ENCODE results near the gene VAC14.

The VAC14 gene

DNA sequence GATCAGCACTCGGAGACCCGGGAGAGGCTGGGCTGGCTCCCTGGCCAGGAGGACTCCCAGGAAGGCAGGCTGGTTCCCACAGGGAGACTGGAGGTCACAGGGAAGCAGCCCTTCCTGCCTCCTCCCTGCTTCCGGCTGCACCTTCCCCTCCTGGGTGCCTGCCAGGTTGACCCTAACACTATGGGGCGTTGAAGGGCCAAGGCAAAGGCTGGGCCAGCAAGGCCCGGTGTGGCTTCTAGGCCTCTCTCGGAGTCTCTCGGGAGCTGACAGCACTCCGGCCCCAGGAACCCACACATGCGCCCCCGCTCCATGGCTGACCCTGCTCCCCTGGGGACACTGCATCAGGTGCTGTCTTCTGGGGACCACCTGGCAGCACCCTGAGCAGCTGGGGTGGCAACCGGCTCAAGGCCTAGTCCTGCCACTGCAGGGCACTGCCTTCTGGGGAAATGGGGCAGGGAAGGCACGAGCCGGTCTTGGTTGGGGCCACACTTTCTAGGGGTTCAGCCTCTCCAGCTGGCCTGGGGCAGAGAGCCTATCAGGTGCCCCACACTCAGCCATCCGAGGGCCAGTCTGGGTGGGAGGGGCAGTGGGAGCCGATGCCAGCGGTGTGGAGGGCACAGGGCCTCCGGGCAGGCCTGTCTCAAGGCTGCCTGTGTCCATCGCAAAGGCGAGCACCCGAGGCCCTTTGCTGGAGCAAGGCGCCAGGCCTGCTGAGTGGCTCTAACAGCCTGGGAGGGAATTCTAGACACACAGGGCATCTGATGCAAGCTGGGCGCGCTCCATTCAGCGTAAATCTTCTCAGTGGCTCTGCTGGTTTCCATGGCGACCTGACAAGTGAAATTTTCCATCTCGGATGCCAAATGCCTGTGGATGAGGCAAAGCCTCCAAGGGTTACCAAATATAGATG is 109.5 kb downstream of the VAC14 start:
- TF ChIP-seq, protein P1, sequence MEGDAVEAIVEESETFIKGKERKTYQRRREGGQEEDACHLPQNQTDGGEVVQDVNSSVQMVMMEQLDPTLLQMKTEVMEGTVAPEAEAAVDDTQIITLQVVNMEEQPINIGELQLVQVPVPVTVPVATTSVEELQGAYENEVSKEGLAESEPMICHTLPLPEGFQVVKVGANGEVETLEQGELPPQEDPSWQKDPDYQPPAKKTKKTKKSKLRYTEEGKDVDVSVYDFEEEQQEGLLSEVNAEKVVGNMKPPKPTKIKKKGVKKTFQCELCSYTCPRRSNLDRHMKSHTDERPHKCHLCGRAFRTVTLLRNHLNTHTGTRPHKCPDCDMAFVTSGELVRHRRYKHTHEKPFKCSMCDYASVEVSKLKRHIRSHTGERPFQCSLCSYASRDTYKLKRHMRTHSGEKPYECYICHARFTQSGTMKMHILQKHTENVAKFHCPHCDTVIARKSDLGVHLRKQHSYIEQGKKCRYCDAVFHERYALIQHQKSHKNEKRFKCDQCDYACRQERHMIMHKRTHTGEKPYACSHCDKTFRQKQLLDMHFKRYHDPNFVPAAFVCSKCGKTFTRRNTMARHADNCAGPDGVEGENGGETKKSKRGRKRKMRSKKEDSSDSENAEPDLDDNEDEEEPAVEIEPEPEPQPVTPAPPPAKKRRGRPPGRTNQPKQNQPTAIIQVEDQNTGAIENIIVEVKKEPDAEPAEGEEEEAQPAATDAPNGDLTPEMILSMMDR (IDR thresholded peaks at IDR 0.05; ENCODE audit: low read depth, low read length): no peak
- in situ Hi-C loops (cut with HindIII; ENCODE audit: low sequenced_read_pairs): no loop called here
- DNase-seq (ENCODE audit: low read depth, low spot score): peak; percentile 96
- no peak overlapping the region for H3K4me3 ChIP-seq (ENCODE audit: low read depth, low read length)

DNA sequence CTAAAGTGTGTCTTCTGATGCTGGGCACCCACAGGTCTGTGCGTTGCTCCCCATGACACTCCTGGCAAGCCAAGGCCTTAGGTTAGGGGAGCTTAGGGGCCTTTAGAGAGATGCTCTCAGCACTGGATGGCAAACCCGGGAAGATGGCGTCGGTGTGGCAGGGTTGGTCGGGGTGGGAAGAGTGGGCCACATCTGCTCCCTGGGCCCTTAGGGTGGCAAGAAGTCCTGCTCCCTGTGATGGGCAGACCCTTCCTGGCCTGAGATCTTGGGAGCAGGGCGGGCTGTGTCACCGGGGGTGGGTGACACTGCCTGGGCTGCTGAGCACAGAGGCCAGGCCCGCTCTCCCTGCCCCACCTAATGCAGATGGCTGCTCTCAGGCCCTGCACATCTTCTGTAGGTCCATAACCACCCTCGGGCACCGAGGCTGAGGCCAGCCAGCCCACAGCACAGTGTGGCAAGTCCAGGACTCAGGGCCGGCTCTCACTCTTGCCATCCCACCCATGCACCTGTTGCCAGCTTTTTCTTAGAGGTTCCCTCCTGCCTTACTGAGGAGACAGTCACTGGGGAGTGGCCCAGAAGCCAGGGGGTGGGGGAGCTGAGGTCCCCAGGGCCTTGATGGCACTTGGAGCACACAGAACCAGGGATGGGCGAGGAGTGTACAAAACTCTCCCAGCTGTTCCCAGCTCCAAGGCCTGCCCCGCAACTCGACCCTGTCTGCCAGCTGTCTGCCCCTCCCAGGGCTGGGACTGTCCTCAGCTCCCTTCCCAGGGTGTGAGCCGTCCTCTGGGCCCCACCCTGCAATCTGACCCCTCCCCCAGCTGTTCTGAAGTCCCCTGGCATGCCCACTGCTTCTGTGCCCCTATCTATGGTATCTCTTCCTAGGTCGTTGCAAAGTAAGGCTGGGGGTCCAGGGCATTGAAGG is 110.7 kb downstream of the VAC14 start:
- DNase-seq (ENCODE audit: low read depth, low spot score): no peak
- TF ChIP-seq, protein P1 (IDR thresholded peaks at IDR 0.05; ENCODE audit: low read depth, low read length): no peak

DNA sequence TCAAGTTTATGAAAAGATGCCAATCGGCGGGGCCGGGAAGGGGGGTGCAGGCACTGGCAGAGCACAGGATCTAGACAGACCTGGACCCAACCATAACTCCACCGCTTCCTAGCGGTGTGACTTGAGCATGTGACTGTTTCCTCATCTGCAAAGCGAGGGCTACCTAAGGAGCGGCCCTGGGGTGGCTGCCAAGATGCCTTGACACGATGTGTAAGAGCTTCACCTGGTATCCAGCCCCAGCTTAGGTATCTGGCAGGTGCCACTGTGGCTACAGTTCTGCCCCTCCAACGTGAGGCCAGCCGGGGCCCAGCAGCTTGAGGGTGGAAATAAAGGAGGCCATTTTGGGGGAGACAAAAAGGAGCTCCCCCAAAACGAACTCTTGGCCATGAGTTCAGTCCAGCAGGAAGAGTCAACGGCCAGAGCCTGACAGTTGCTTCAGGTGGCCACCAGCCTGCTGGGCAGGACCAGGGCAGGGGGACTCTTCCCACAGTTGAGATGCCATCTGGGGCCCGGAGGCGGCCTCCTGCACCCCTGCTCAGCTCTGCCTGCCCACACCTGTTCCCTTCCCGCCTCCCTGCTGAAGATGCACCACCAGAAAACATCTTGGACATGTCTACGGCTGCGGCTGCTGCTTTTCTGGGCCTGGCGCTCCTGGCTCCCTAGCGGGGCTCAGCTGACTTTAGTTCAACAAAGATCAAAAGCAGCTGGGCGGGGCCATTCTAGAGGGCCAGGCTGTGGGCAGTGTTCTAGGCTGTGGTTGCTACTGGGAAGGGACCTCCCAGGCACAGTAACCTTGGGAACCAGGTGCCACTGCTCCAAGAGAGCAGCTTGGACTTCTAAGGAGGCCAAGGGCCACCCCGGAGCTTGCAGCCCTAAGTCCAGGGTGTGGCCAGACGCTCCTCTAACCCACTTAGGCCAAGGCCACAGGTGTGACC is 111.7 kb downstream of the VAC14 start:
- DNase-seq (ENCODE audit: low read depth, low spot score): no peak
- TF ChIP-seq, protein P1 (IDR thresholded peaks at IDR 0.05; ENCODE audit: low read depth, low read length): no peak

More for the DNA sequence above, 110.7 kb downstream of the VAC14 start:
- H3K4me3 ChIP-seq (ENCODE audit: low read depth, low read length): no peak overlapping the region
- in situ Hi-C loops (cut with HindIII; ENCODE audit: low sequenced_read_pairs): no loop called here

DNA sequence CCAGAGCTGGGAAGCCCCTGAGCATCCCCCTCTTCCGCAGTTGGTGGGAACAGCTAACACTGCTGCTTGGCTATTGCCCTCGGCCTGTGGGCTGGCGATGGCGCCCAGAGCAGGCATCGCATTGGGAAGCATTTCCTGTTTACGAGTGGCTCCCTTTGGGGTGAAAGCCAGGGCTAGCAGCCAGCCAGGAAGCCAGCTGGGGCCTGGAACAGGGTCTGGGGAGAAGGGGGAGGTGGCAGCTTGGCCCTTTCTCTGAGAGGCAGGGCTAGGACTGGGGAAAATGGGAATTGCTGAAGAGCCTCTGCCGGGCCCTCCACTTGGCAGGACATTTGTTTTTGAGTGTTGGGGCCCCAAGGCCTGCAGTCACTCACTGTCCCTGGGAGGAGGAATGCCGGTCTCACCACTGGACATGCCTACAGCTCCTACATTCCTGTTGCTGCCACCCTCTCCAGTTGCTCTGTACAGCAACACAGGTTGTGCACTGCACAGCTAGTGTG is 112.7 kb downstream of the VAC14 start:
- TF ChIP-seq, protein P1 (IDR thresholded peaks at IDR 0.05; ENCODE audit: low read depth, low read length): no peak
- H3K4me3 ChIP-seq (ENCODE audit: low read depth, low read length): no peak overlapping the region
- no peak for DNase-seq (ENCODE audit: low read depth, low spot score)
- in situ Hi-C loops (cut with HindIII; ENCODE audit: low sequenced_read_pairs): no loop called here

More for the DNA sequence above, 111.7 kb downstream of the VAC14 start:
- H3K4me3 ChIP-seq (ENCODE audit: low read depth, low read length): no peak overlapping the region
- in situ Hi-C loops (cut with HindIII; ENCODE audit: low sequenced_read_pairs): no loop called here

DNA sequence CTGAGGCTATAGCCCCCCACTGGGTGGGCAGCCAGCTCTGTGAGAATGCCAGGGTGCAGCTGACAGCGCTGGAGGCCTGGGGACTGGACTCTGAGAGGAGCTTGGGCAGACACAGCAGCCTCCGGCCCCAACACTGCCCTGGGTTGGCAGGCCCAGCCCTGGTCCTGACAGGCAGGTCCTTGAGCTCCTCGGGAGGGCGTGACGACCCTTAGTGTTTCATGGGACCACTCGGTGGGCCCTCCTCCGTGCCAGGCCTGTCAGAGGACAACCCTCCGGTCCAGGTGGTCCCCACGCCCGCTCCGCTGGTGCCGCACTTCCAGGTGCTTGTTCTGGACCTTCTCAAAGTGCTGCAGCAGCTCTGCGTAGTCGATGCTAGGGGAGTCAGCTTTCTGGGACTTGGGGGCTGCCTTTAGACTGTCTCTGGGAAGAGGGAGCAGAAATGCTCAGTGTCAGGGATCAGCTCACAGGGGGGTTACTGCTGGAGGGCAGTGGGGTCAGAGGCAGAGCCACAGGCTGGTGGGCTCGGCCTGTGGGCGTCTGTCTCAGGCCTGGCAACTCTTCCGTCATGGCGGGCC is 113.2 kb downstream of the VAC14 start:
- H3K4me3 ChIP-seq (ENCODE audit: low read depth, low read length): no peak overlapping the region

More for the DNA sequence above, 113.2 kb downstream of the VAC14 start:
- in situ Hi-C loops (cut with HindIII; ENCODE audit: low sequenced_read_pairs): no loop called here
- DNase-seq (ENCODE audit: low read depth, low spot score): no peak
- TF ChIP-seq, protein P1 (IDR thresholded peaks at IDR 0.05; ENCODE audit: low read depth, low read length): no peak

Data from astrocyte of the spinal cord (primary cell).